DMS 273 treated with DMSO at 0.1 percent for 48 hours (cell line): ENCODE measurements around the gene TRIP6.

Source experiments
- DNase-seq: peaks from one replicate; lab custom pipeline; 2025; lab: John Stamatoyannopoulos, UW

Gene TRIP6

GRCh38 chr7:100874577-100875355 lies 7.6 kb downstream of the TRIP6 start, which contains the start of gene SRRT:
Gene SRRT, plus strand, starts transcription at chr7:100875103. Its CDS starts 488 bp downstream, at chr7:100875591.
- DNase-seq: peak; percentile 97

- DNase-seq: no peak
Measured at GRCh38 chr7:100875356-100875751, 8.2 kb downstream of the TRIP6 start.

GRCh38 chr7:100878013-100878412 lies 10.8 kb downstream of the TRIP6 start:
- DNase-seq: no peak

- DNase-seq: no peak
Measured at GRCh38 chr7:100878685-100879084, 11.5 kb downstream of the TRIP6 start.

GRCh38 chr7:100879685-100880261 lies 12.6 kb downstream of the TRIP6 start:
- no peak for DNase-seq

- DNase-seq: no peak
Measured at GRCh38 chr7:100880645-100881044, 13.5 kb downstream of the TRIP6 start.

- no peak for DNase-seq
Measured at GRCh38 chr7:100881136-100881535, 13.9 kb downstream of the TRIP6 start.

GRCh38 chr7:100882201-100882600 lies 15.0 kb downstream of the TRIP6 start:
- no peak for DNase-seq

GRCh38 chr7:100882785-100883526 lies 15.8 kb downstream of the TRIP6 start:
- DNase-seq: no peak

- DNase-seq: no peak
Measured at GRCh38 chr7:100884736-100885439, 17.7 kb downstream of the TRIP6 start.

GRCh38 chr7:100885440-100886141 lies 18.4 kb downstream of the TRIP6 start:
- DNase-seq: no peak

GRCh38 chr7:100886142-100886935 lies 19.2 kb downstream of the TRIP6 start:
- no peak for DNase-seq

GRCh38 chr7:100886936-100887515 lies 19.8 kb downstream of the TRIP6 start:
- no peak for DNase-seq

- DNase-seq: no peak
Measured at GRCh38 chr7:100887516-100888290, 20.5 kb downstream of the TRIP6 start.

GRCh38 chr7:100888291-100888987 lies 21.3 kb downstream of the TRIP6 start:
- DNase-seq: no peak

- no peak for DNase-seq
Measured at GRCh38 chr7:100888988-100889750, 22.0 kb downstream of the TRIP6 start, which contains the start of gene UFSP1. Gene UFSP1, minus strand, starts transcription at chr7:100889715. Its CDS starts 444 bp downstream, at chr7:100889271.

- no peak for DNase-seq
Measured at GRCh38 chr7:100890653-100891567, 23.7 kb downstream of the TRIP6 start.
